Activated CD8-positive, alpha-beta T cell treated with anti-CD3 and anti-CD28 coated beads, Interleukin-2, amount 10 ng/mL, durations not matched to agents 7 days and 5 days (primary cell): ENCODE measurements around the gene FAM47E. TPM values are rescaled to one million over a fixed set of nuclear protein-coding genes. Genes with fewer than 3 reads are reported as not detected.

Experiments used
- ATAC-seq: fragments of 150-1000 bp; cut with Tn5 transposase; one replicate; pipeline ENCODE4 v1.10.0; 2021; ENCODE audit warnings: moderate library complexity
- CTCF ChIA-PET: fragments of 350-600 bp; sonication (Branson Sonifier 250); formaldehyde crosslinking; loops from one replicate; lab custom pipeline; 2021; ENCODE audit warnings: antibody characterized with exemption; lab: Charles Lee
- POLR2A ChIA-PET: fragments of 350-600 bp; sonication (Branson Sonifier 250); formaldehyde crosslinking; loops from one replicate; lab custom pipeline; 2021; ENCODE audit warnings: antibody characterized with exemption; lab: Charles Lee
- DNase-seq: peaks from one replicate; pipeline ENCODE4 v3.0.0-alpha.2; 2020
- H3K27ac Mint-ChIP-seq: one replicate; pipeline ENCODE4 v1.8.0; 2021; ENCODE audit warnings: mild to moderate bottlenecking, mixed read lengths
- H3K27me3 Mint-ChIP-seq: one replicate; pipeline ENCODE4 v1.8.0; 2021; ENCODE audit warnings: low read depth, mixed read lengths
- H3K36me3 Mint-ChIP-seq: one replicate; pipeline ENCODE4 v1.8.0; 2021; ENCODE audit warnings: low read depth, mixed read lengths
- H3K4me1 Mint-ChIP-seq: one replicate; pipeline ENCODE4 v1.8.0; 2021; ENCODE audit warnings: low read depth, mixed read lengths
- H3K4me3 Mint-ChIP-seq: one replicate; pipeline ENCODE4 v1.8.0; 2021; ENCODE audit warnings: mild to moderate bottlenecking, mixed read lengths
- H3K9me3 Mint-ChIP-seq: one replicate; pipeline ENCODE4 v1.8.0; 2022; ENCODE audit warnings: mixed read lengths; ENCODE audit not compliant: insufficient read depth
- total RNA-seq, 2 experiments: library from RNA; stranded (reverse); gene quantifications; one replicate each; pipeline ENCODE4 v1.2.3, GENCODE V29; 2021

Gene FAM47E
- total RNA-seq, 2 experiments from 2014 or later, result not detected

- Mint-ChIP-seq H3K36me3 (peaks cover 14% of the 10 kb centered on the region), H3K4me3 (peak within 1 kb of the TSS; percentile 64), H3K4me1 (peaks cover 43% of the 10 kb centered on the region), H3K9me3 (no peaks in the 10 kb centered on the region), H3K27me3 (peaks cover 26% of the 10 kb centered on the region), H3K27ac (peak within 1 kb of the TSS; percentile 79)
- POLR2A ChIA-PET, result interaction anchor here (0.8 kb wide), 1 partner anchor 48 kb away, joined by 4 read pairs; no protein-coding TSS in a partner anchor
- CTCF ChIA-PET, result interaction anchor here (0.8 to 5.4 kb wide), 5 partner anchors 23 to 127 kb away, joined by 3 to 40 read pairs (median 10); no protein-coding TSS in a partner anchor
- DNase-seq (peak; percentile 46), ATAC-seq (peak; percentile 66)
These were observed 54.7 kb downstream of the FAM47E start, which contains the start of gene STBD1 for GRCh38 chr4:76305971-76306881. Gene STBD1, plus strand, starts transcription at chr4:76306733. Its CDS starts 37 bp downstream, at chr4:76306770.

GRCh38 chr4:76306882-76307659 is 55.5 kb downstream of the FAM47E start:
- H3K27ac Mint-ChIP-seq, result peak overlapping the region; percentile 75
- no peaks in the 10 kb centered on the region for H3K9me3 Mint-ChIP-seq
- H3K27me3 Mint-ChIP-seq, result peaks cover 30% of the 10 kb centered on the region
- H3K4me1 Mint-ChIP-seq, result peaks cover 35% of the 10 kb centered on the region
- ATAC-seq (no peak), DNase-seq (peak; percentile 36)
- ChIA-PET CTCF (interaction anchor here (0.9 to 5.4 kb wide), 4 partner anchors 28 to 127 kb away, joined by 4 to 40 read pairs (median 11); no protein-coding TSS in a partner anchor), POLR2A (no interaction called here)
- H3K36me3 Mint-ChIP-seq, result peaks cover 14% of the 10 kb centered on the region
- H3K4me3 Mint-ChIP-seq, result peak overlapping the region; percentile 64

- CTCF ChIA-PET, result interaction anchor here (3.4 to 5.4 kb wide), 2 partner anchors 29 to 70 kb away, joined by 12 to 40 read pairs; no protein-coding TSS in a partner anchor
- POLR2A ChIA-PET, result no interaction called here
- Mint-ChIP-seq H3K4me1 (peaks cover 30% of the 10 kb centered on the region), H3K27ac (no peak overlapping the region), H3K27me3 (peaks cover 27% of the 10 kb centered on the region), H3K36me3 (peaks cover 14% of the 10 kb centered on the region), H3K4me3 (peak overlapping the region; percentile 64), H3K9me3 (no peaks in the 10 kb centered on the region)
- ATAC-seq (no peak), DNase-seq (no peak)
These were observed 56.1 kb downstream of the FAM47E start for GRCh38 chr4:76307660-76308014.

GRCh38 chr4:76308548-76308947 is 57.0 kb downstream of the FAM47E start:
- no peak for ATAC-seq
- POLR2A ChIA-PET, result no interaction called here
- no peaks in the 10 kb centered on the region for H3K9me3 Mint-ChIP-seq
- CTCF ChIA-PET, result interaction anchor here (5.4 kb wide), 1 partner anchor 69 kb away, joined by 40 read pairs; no protein-coding TSS in a partner anchor
- no peak overlapping the region for H3K4me3 Mint-ChIP-seq
- no peak for DNase-seq
- peaks cover 20% of the 10 kb centered on the region for H3K27me3 Mint-ChIP-seq
- H3K36me3 Mint-ChIP-seq, result peaks cover 13% of the 10 kb centered on the region
- H3K4me1 Mint-ChIP-seq, result peaks cover 24% of the 10 kb centered on the region
- no peak overlapping the region for H3K27ac Mint-ChIP-seq

GRCh38 chr4:76309939-76310550 is 58.5 kb downstream of the FAM47E start:
- H3K27me3 Mint-ChIP-seq, result peaks cover 22% of the 10 kb centered on the region

GRCh38 chr4:76310683-76311082 is 59.2 kb downstream of the FAM47E start:
- peaks cover 5% of the 10 kb centered on the region for H3K4me1 Mint-ChIP-seq
- ChIA-PET POLR2A (no interaction called here), CTCF (interaction anchor here (5.4 kb wide), 1 partner anchor 67 kb away, joined by 40 read pairs; no protein-coding TSS in a partner anchor)
- H3K36me3 Mint-ChIP-seq, result peaks cover 12% of the 10 kb centered on the region
- DNase-seq (no peak), ATAC-seq (no peak)
- no peak overlapping the region for H3K4me3 Mint-ChIP-seq
- no peaks in the 10 kb centered on the region for H3K9me3 Mint-ChIP-seq
- H3K27me3 Mint-ChIP-seq, result peaks cover 22% of the 10 kb centered on the region
- H3K27ac Mint-ChIP-seq, result no peak overlapping the region

More at GRCh38 chr4:76309939-76310550, 58.5 kb downstream of the FAM47E start:
- Mint-ChIP-seq H3K36me3 (peaks cover 12% of the 10 kb centered on the region), H3K27ac (no peak overlapping the region), H3K4me3 (no peak overlapping the region), H3K9me3 (no peaks in the 10 kb centered on the region), H3K4me1 (peaks cover 12% of the 10 kb centered on the region)
- ATAC-seq (no peak), DNase-seq (no peak)
- POLR2A ChIA-PET, result no interaction called here
- CTCF ChIA-PET, result interaction anchor here (5.4 kb wide), 1 partner anchor 68 kb away, joined by 40 read pairs; no protein-coding TSS in a partner anchor

GRCh38 chr4:76311896-76312331 is 60.4 kb downstream of the FAM47E start:
- H3K36me3 Mint-ChIP-seq, result peaks cover 14% of the 10 kb centered on the region
- DNase-seq (no peak), ATAC-seq (no peak)
- POLR2A ChIA-PET, result no interaction called here
- no peak overlapping the region for H3K4me3 Mint-ChIP-seq
- CTCF ChIA-PET, result no interaction called here
- H3K4me1 Mint-ChIP-seq, result peaks cover 3% of the 10 kb centered on the region
- H3K27me3 Mint-ChIP-seq, result peaks cover 25% of the 10 kb centered on the region
- peaks cover 3% of the 10 kb centered on the region for H3K9me3 Mint-ChIP-seq
- no peak overlapping the region for H3K27ac Mint-ChIP-seq

GRCh38 chr4:76312457-76312856 is 60.9 kb downstream of the FAM47E start:
- ChIA-PET POLR2A (no interaction called here), CTCF (no interaction called here)
- no peaks in the 10 kb centered on the region for H3K4me1 Mint-ChIP-seq
- H3K27ac Mint-ChIP-seq, result no peak overlapping the region
- H3K4me3 Mint-ChIP-seq, result no peak overlapping the region
- H3K36me3 Mint-ChIP-seq, result peaks cover 14% of the 10 kb centered on the region
- H3K27me3 Mint-ChIP-seq, result peaks cover 29% of the 10 kb centered on the region
- DNase-seq (no peak), ATAC-seq (no peak)
- H3K9me3 Mint-ChIP-seq, result peaks cover 7% of the 10 kb centered on the region

- Mint-ChIP-seq H3K4me1 (no peaks in the 10 kb centered on the region), H3K36me3 (peaks cover 14% of the 10 kb centered on the region), H3K9me3 (peaks cover 7% of the 10 kb centered on the region), H3K27ac (no peak overlapping the region), H3K27me3 (peaks cover 32% of the 10 kb centered on the region), H3K4me3 (no peak overlapping the region)
- ATAC-seq (no peak), DNase-seq (no peak)
- CTCF ChIA-PET, result no interaction called here
- POLR2A ChIA-PET, result no interaction called here
These were observed 62.0 kb downstream of the FAM47E start for GRCh38 chr4:76313547-76313946.

- ChIA-PET POLR2A (interaction anchor here (0.6 kb wide), 1 partner anchor 1432 kb away, joined by 3 read pairs; no protein-coding TSS in a partner anchor), CTCF (interaction anchor here (0.6 to 1.6 kb wide), 2 partner anchors 10 to 113 kb away, joined by 3 to 4 read pairs; no protein-coding TSS in a partner anchor)
- peaks cover 5% of the 10 kb centered on the region for H3K36me3 Mint-ChIP-seq
- peaks cover 26% of the 10 kb centered on the region for H3K27me3 Mint-ChIP-seq
- H3K4me1 Mint-ChIP-seq, result no peaks in the 10 kb centered on the region
- no peak overlapping the region for H3K27ac Mint-ChIP-seq
- DNase-seq, result no peak
- no peak for ATAC-seq
- no peak overlapping the region for H3K4me3 Mint-ChIP-seq
- H3K9me3 Mint-ChIP-seq, result peaks cover 11% of the 10 kb centered on the region
These were observed 63.9 kb downstream of the FAM47E start for GRCh38 chr4:76315267-76315918.
